NCI-H1105 (cell line): ENCODE measurements around the gene LYPD3.
"Not testable (repeated sequence)": the region's sequence is repeated elsewhere in the genome, so short reads cannot be mapped to it uniquely, and the experiment has no call there.

Source experiments
- DNase-seq: peaks from one replicate; lab custom pipeline; 2025; lab: John Stamatoyannopoulos, UW

The LYPD3 gene

GRCh38 chr19:43465468-43466120 is at the start of gene LYPD3:
Gene LYPD3 (minus strand): TSS chr19:43465608. CDS start chr19:43465571, 37 bp downstream.
- no peak for DNase-seq

- not testable (repeated sequence) for DNase-seq
Observed at GRCh38 chr19:43512399-43512798, 47.0 kb upstream of the LYPD3 start.

GRCh38 chr19:43511324-43511723 is 45.9 kb upstream of the LYPD3 start:
- no peak for DNase-seq

- DNase-seq, result no peak
Observed at GRCh38 chr19:43510713-43511112, 45.3 kb upstream of the LYPD3 start.

GRCh38 chr19:43507880-43508279 is 42.5 kb upstream of the LYPD3 start:
- DNase-seq, result no peak

GRCh38 chr19:43506629-43507028 is 41.2 kb upstream of the LYPD3 start:
- DNase-seq, result no peak

- DNase-seq, result no peak
Observed at GRCh38 chr19:43505941-43506340, 40.5 kb upstream of the LYPD3 start.

GRCh38 chr19:43505186-43505456 is 39.7 kb upstream of the LYPD3 start:
- no peak for DNase-seq

- peak; percentile 40 for DNase-seq
Observed at GRCh38 chr19:43504426-43505185, 39.2 kb upstream of the LYPD3 start, which contains the start of gene PHLDB3. Gene PHLDB3 (minus strand): TSS chr19:43504746. CDS start chr19:43504118, 628 bp downstream.

GRCh38 chr19:43503501-43504425 is 38.4 kb upstream of the LYPD3 start:
- DNase-seq, result peak; percentile 93

- no peak for DNase-seq
Observed at GRCh38 chr19:43502419-43502976, 37.1 kb upstream of the LYPD3 start.

GRCh38 chr19:43501661-43502418 is 36.4 kb upstream of the LYPD3 start:
- no peak for DNase-seq

- no peak for DNase-seq
Observed at GRCh38 chr19:43499042-43499441, 33.6 kb upstream of the LYPD3 start.

- DNase-seq, result no peak
Observed at GRCh38 chr19:43498233-43498842, 32.9 kb upstream of the LYPD3 start.

GRCh38 chr19:43496960-43497359 is 31.6 kb upstream of the LYPD3 start:
- no peak for DNase-seq

GRCh38 chr19:43495082-43495481 is 29.7 kb upstream of the LYPD3 start:
- no peak for DNase-seq

GRCh38 chr19:43490759-43491158 is 25.4 kb upstream of the LYPD3 start:
- no peak for DNase-seq

GRCh38 chr19:43489979-43490599 is 24.7 kb upstream of the LYPD3 start:
- DNase-seq, result no peak

GRCh38 chr19:43489310-43489709 is 23.9 kb upstream of the LYPD3 start:
- no peak for DNase-seq

- DNase-seq, result no peak
Observed at GRCh38 chr19:43488179-43488578, 22.8 kb upstream of the LYPD3 start.

- no peak for DNase-seq
Observed at GRCh38 chr19:43486412-43486811, 21.0 kb upstream of the LYPD3 start.
